HAP-1 (cell line): ENCODE data around the gene FOXE1.
A peak's percentile ranks its signal among the peaks of the same experiment; 100 is the strongest.

Source experiments
- DNase-seq, 2 experiments: peaks; one replicate each; pipeline ENCODE4 v3.0.0-alpha.2; 2016 to 2020; ENCODE audit warnings: low spot score in 2 of 2
- H3K27me3 ChIP-seq: fragments of 250-450 bp; sonication (Bioruptor Pico); 2 replicates; pipeline ENCODE4 v1.5.1; 2020; ENCODE audit warnings: low read depth, mild to moderate bottlenecking, moderate library complexity
- H3K36me3 ChIP-seq: fragments of 250-450 bp; sonication (Bioruptor Pico); replicated peaks from 2 replicates; pipeline ENCODE4 v1.5.1; 2020; ENCODE audit warnings: mild to moderate bottlenecking
- H3K4me1 ChIP-seq: fragments of 250-450 bp; sonication (Bioruptor Pico); 2 replicates; pipeline ENCODE4 v1.5.1; 2020; ENCODE audit warnings: mild to moderate bottlenecking
- H3K4me3 ChIP-seq: fragments of 250-450 bp; sonication (Bioruptor Pico); 2 replicates; pipeline ENCODE4 v1.5.1; 2020; ENCODE audit warnings: mild to moderate bottlenecking, moderate library complexity
- H3K9me3 ChIP-seq: fragments of 250-450 bp; sonication (Bioruptor Pico); 2 replicates; pipeline ENCODE4 v1.5.1; 2020; ENCODE audit warnings: mild to moderate bottlenecking, moderate library complexity
- in situ Hi-C: fragments of 300-500 bp; cut with MboI; formaldehyde crosslinking; loops from 3 replicates; pipeline ENCODE4 v1.14.3; 2020; ENCODE audit warnings: low sequenced_read_pairs, inconsistent platforms, mixed read lengths

The FOXE1 gene

GRCh38 chr9:97853056-97853843 is at the start of gene FOXE1:
TSS of gene FOXE1 (plus strand) at chr9:97853226. CDS start at chr9:97853915, 689 bp downstream.
- Histone ChIP-seq H3K36me3 (no peaks in the 10 kb centered on the region), H3K9me3 (peaks cover 5% of the 10 kb centered on the region; the same call in 1 of the 2 replicates), H3K27me3 (peaks cover 23% of the 10 kb centered on the region), H3K4me1 (no peaks in the 10 kb centered on the region; the same call in 1 of the 2 replicates), H3K4me3 (peak within 1 kb of the TSS; percentile 43)
- DNase-seq: no peak
- in situ Hi-C loops: no loop called here

- Histone ChIP-seq H3K9me3 (no peaks in the 10 kb centered on the region), H3K27me3 (peaks cover 8% of the 10 kb centered on the region; the same call in 1 of the 2 replicates), H3K36me3 (no peaks in the 10 kb centered on the region), H3K4me3 (peak overlapping the region; percentile 37), H3K4me1 (peaks cover 5% of the 10 kb centered on the region; the same call in 1 of the 2 replicates)
- in situ Hi-C loops: no loop called here
- no peak for DNase-seq
Observed at GRCh38 chr9:97804059-97804365, 49.0 kb upstream of the FOXE1 start.

GRCh38 chr9:97806721-97807120 is 46.3 kb upstream of the FOXE1 start:
- DNase-seq: no peak
- Histone ChIP-seq H3K27me3 (peaks cover 6% of the 10 kb centered on the region; the same call in 1 of the 2 replicates), H3K9me3 (no peaks in the 10 kb centered on the region), H3K4me3 (no peak overlapping the region), H3K36me3 (no peaks in the 10 kb centered on the region), H3K4me1 (peaks cover 5% of the 10 kb centered on the region; the same call in 1 of the 2 replicates)
- in situ Hi-C loops: no loop called here

GRCh38 chr9:97807681-97808080 is 45.3 kb upstream of the FOXE1 start:
- H3K4me3 ChIP-seq: no peak overlapping the region
- peaks cover 6% of the 10 kb centered on the region; the same call in 1 of the 2 replicates for H3K27me3 ChIP-seq
- H3K4me1 ChIP-seq: peaks cover 5% of the 10 kb centered on the region; the same call in 1 of the 2 replicates
- no peaks in the 10 kb centered on the region for H3K36me3 ChIP-seq
- no peak for DNase-seq
- in situ Hi-C loops: no loop called here
- H3K9me3 ChIP-seq: no peaks in the 10 kb centered on the region

- no peak overlapping the region for H3K4me3 ChIP-seq
- no peaks in the 10 kb centered on the region for H3K36me3 ChIP-seq
- H3K27me3 ChIP-seq: peaks cover 6% of the 10 kb centered on the region; the same call in 1 of the 2 replicates
- in situ Hi-C loops: no loop called here
- 0 out of 2 replicates have a peak, but pooled peaks cover 2% of the 10 kb centered on the region for H3K4me1 ChIP-seq
- H3K9me3 ChIP-seq: no peaks in the 10 kb centered on the region
- DNase-seq: no peak
Observed at GRCh38 chr9:97808415-97808814, 44.6 kb upstream of the FOXE1 start.

GRCh38 chr9:97808972-97809371 is 44.1 kb upstream of the FOXE1 start:
- H3K27me3 ChIP-seq: peaks cover 6% of the 10 kb centered on the region; the same call in 1 of the 2 replicates
- DNase-seq: no peak
- in situ Hi-C loops: no loop called here
- H3K4me1 ChIP-seq: 0 out of 2 replicates have a peak, but pooled peaks cover under 1% of the 10 kb centered on the region
- no peaks in the 10 kb centered on the region for H3K36me3 ChIP-seq
- no peaks in the 10 kb centered on the region for H3K9me3 ChIP-seq
- H3K4me3 ChIP-seq: no peak overlapping the region

- DNase-seq: peak in 1 of 2 experiments; percentile 18
- H3K9me3 ChIP-seq: no peaks in the 10 kb centered on the region
- no peak overlapping the region for H3K4me3 ChIP-seq
- in situ Hi-C loops: no loop called here
- peaks cover 6% of the 10 kb centered on the region; the same call in 1 of the 2 replicates for H3K27me3 ChIP-seq
- H3K36me3 ChIP-seq: no peaks in the 10 kb centered on the region
- no peaks in the 10 kb centered on the region for H3K4me1 ChIP-seq
Observed at GRCh38 chr9:97809666-97810344, 43.2 kb upstream of the FOXE1 start.

- DNase-seq: no peak
- in situ Hi-C loops: no loop called here
- H3K36me3 ChIP-seq: no peaks in the 10 kb centered on the region
- no peak overlapping the region for H3K4me3 ChIP-seq
- no peaks in the 10 kb centered on the region for H3K4me1 ChIP-seq
- H3K9me3 ChIP-seq: no peaks in the 10 kb centered on the region
- H3K27me3 ChIP-seq: peaks cover under 1% of the 10 kb centered on the region; the same call in 1 of the 2 replicates
Observed at GRCh38 chr9:97811533-97812246, 41.3 kb upstream of the FOXE1 start.

- no peaks in the 10 kb centered on the region for H3K36me3 ChIP-seq
- in situ Hi-C loops: no loop called here
Observed at GRCh38 chr9:97812247-97812543, 40.8 kb upstream of the FOXE1 start.

GRCh38 chr9:97813072-97813471 is 40.0 kb upstream of the FOXE1 start:
- H3K27me3 ChIP-seq: peaks cover 3% of the 10 kb centered on the region; the same call in 1 of the 2 replicates
- no peak for DNase-seq
- in situ Hi-C loops: no loop called here
- H3K4me3 ChIP-seq: no peak overlapping the region
- no peaks in the 10 kb centered on the region for H3K9me3 ChIP-seq
- no peaks in the 10 kb centered on the region for H3K36me3 ChIP-seq
- H3K4me1 ChIP-seq: no peaks in the 10 kb centered on the region

More at GRCh38 chr9:97812247-97812543, 40.8 kb upstream of the FOXE1 start:
- no peak for DNase-seq
- no peaks in the 10 kb centered on the region for H3K4me1 ChIP-seq
- H3K9me3 ChIP-seq: no peaks in the 10 kb centered on the region
- H3K4me3 ChIP-seq: no peak overlapping the region
- H3K27me3 ChIP-seq: peaks cover 3% of the 10 kb centered on the region; the same call in 1 of the 2 replicates

GRCh38 chr9:97819735-97820134 is 33.3 kb upstream of the FOXE1 start:
- peaks cover 13% of the 10 kb centered on the region for H3K27me3 ChIP-seq
- H3K4me3 ChIP-seq: no peak overlapping the region
- in situ Hi-C loops: no loop called here
- no peaks in the 10 kb centered on the region for H3K9me3 ChIP-seq
- no peak for DNase-seq
- no peaks in the 10 kb centered on the region for H3K36me3 ChIP-seq
- no peaks in the 10 kb centered on the region for H3K4me1 ChIP-seq

- Histone ChIP-seq H3K4me1 (no peaks in the 10 kb centered on the region), H3K4me3 (no peak overlapping the region), H3K9me3 (no peaks in the 10 kb centered on the region), H3K36me3 (no peaks in the 10 kb centered on the region), H3K27me3 (peaks cover 13% of the 10 kb centered on the region)
- in situ Hi-C loops: no loop called here
- DNase-seq: no peak
Observed at GRCh38 chr9:97820373-97820772, 32.7 kb upstream of the FOXE1 start.

- H3K27me3 ChIP-seq: 0 out of 2 replicates have a peak, but pooled peaks cover 2% of the 10 kb centered on the region
- no peak overlapping the region for H3K4me3 ChIP-seq
- H3K36me3 ChIP-seq: no peaks in the 10 kb centered on the region
- no peak for DNase-seq
- in situ Hi-C loops: no loop called here
- no peaks in the 10 kb centered on the region for H3K4me1 ChIP-seq
- H3K9me3 ChIP-seq: no peaks in the 10 kb centered on the region
Observed at GRCh38 chr9:97830884-97831829, 21.9 kb upstream of the FOXE1 start.
